Sigmoid colon (tissue), 7 donors: ENCODE data around the gene CHRM1. TPM values are rescaled to one million over a fixed set of nuclear protein-coding genes. Genes with fewer than 3 reads are reported as not detected.

ENCODE experiments used
- DNase-seq: peaks from one replicate; pipeline ENCODE4 v3.0.0-alpha.2; 2019
- H3K27ac ChIP-seq, 4 donors: fragments of 200-600 bp; sonication (generic); one replicate each; pipeline ENCODE4 v1.5.1; 2016 to 2019; ENCODE audit warnings: mild to moderate bottlenecking in 1 of 4
- H3K27me3 ChIP-seq, 3 donors: fragments of 200-600 bp; sonication (generic); one replicate each; pipeline ENCODE4 v1.5.1; 2019; ENCODE audit warnings: mild to moderate bottlenecking in 1 of 3
- H3K36me3 ChIP-seq, 4 donors: fragments of 200-600 bp; sonication (generic); one replicate each; pipeline ENCODE4 v1.5.1; 2016 to 2019
- H3K4me1 ChIP-seq, 4 donors: fragments of 200-600 bp; sonication (generic); one replicate each; pipeline ENCODE4 v1.5.1; 2017 to 2019
- H3K4me3 ChIP-seq, 4 donors: fragments of 200-600 bp; sonication (generic); one replicate each; pipeline ENCODE4 v1.5.1; 2017 to 2019; ENCODE audit warnings: mild to moderate bottlenecking in 2 of 4, moderate library complexity in 1 of 4
- H3K9me3 ChIP-seq, 4 donors: fragments of 200-600 bp in 3 of 4; sonication (generic) in 3 of 4; one replicate each; pipeline versions ENCODE4 v1.5.1 to v1.6.1; 2013 to 2019
- EP300 ChIP-seq, 4 donors: sonication (generic); formaldehyde crosslinking; IDR thresholded peaks; one replicate each; pipeline ENCODE4 v1.6.1; 2017; ENCODE audit warnings: antibody characterized with exemption in 4 of 4
- POLR2A ChIP-seq, 2 donors: fragments of 450-650 bp; IDR thresholded peaks; one replicate each; pipeline ENCODE4 v1.6.1; 2016; ENCODE audit warnings: antibody characterized with exemption in 2 of 2, mild to moderate bottlenecking in 2 of 2, moderate library complexity in 2 of 2
- POLR2AphosphoS5 ChIP-seq, 4 donors: sonication (generic); formaldehyde crosslinking; IDR thresholded peaks; one replicate each; pipeline ENCODE4 v1.6.1; 2017; ENCODE audit warnings: antibody characterized with exemption in 4 of 4
- WGBS, 2 donors: extraction: QIAGEN DNeasy Blood & Tissue Kit; methylation state at CpG; one replicate each; pipeline ENCODE4 v1.1.7; 2013; 5-methylcytosine and 5-hydroxymethylcytosine counted together
- intact Hi-C: fragments of 100-400 bp; cut with DNase I; formaldehyde crosslinking; loops from one replicate; pipeline ENCODE4 v1.15.1; 2023
- polyA plus RNA-seq, 3 donors: library from polyadenylated mRNA; stranded (reverse); fragments of 200-250 nt; gene quantifications; one replicate each; pipeline ENCODE4 v1.2.3, GENCODE V29; 2013
- total RNA-seq, 4 donors: library from RNA; depleted of rRNA; stranded (reverse); fragments of >200 nt; gene quantifications; one replicate each; pipeline ENCODE4 v1.1.0, GENCODE V29; 2016
- TF ChIP-seq, protein P1 (sequence below), 4 experiments: fragments of 450-650 bp in 3 of 4; fragments of 200-600 bp in 1 of 4; IDR thresholded peaks; one replicate each; pipeline ENCODE4 v1.5.1; 2016 to 2019; ENCODE audit warnings: antibody characterized with exemption in 4 of 4, mild to moderate bottlenecking in 3 of 4, moderate library complexity in 2 of 4
- donor health status: healthy with polysubstance abuse.
- donor health status: Bipolar disorder and iron deficiency.
- donor health status: healthy.

CHRM1 gene
- total and polyA plus RNA-seq, 7 donors: 0.16 to 0.60 (median 0.41) TPM; not detected in 2

DNA sequence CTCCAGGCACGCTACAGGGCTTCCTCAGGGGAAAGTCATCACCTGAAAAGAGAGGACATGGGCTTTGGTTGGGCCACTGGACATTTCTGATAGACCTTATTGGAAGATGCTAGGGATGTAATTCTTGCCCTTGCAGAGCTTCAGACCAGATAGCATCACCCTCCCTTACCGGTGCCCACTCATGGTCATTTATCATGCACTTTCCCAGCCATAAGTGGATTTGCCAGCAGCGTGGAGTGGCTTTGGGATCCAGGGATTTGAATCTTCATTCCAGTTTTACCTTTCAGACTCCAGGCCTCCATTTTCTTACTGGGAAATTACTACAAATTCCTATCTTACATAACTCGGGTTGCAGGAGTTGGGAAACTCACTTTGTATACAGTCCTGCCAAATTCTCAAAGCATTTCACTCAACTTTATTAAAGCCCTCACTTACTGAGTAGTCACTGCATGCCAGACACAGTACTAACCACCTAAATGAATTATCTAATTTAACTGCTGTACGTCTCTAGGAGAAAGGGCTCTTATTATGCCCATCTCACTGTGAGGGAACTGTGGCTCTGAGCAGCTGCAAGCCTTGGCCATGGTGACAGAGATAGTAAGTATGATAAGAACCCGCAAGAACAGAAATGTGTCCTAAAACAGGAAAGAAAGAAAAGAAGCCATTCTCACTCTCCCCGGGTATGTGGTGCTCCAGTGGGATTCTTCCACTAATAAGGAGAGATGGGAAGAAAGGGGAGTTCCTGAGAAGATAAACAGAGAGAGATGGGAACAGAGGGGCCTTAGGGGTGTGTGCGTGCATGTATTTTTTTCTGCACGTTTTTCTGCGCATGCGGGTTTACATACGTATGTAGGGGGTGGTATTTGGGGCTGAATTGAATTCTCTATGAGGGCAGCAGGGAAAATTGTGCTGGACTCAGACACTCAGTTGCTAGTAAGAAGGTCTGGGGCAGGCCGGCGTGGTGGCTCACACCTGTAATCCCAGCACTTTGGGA lies 9.7 kb downstream of the CHRM1 start:
- 85 to 93% methylated on average over 14 of the region's 14 CpGs for WGBS, 2 donors
- Histone ChIP-seq H3K27me3 (no peaks in the 10 kb centered on the region), H3K4me1 (peaks cover 0 to 11% (median 4%) of the 10 kb centered on the region in 4 donors), H3K4me3 (no peak overlapping the region), H3K27ac (no peak overlapping the region), H3K36me3 (no peaks in the 10 kb centered on the region), H3K9me3 (no peaks in the 10 kb centered on the region)
- TF ChIP-seq POLR2A (IDR thresholded peaks at IDR 0.05) (no peak), EP300 (IDR thresholded peaks at IDR 0.05) (no peak), POLR2AphosphoS5 (IDR thresholded peaks at IDR 0.05) (no peak)
- TF ChIP-seq, protein P1, sequence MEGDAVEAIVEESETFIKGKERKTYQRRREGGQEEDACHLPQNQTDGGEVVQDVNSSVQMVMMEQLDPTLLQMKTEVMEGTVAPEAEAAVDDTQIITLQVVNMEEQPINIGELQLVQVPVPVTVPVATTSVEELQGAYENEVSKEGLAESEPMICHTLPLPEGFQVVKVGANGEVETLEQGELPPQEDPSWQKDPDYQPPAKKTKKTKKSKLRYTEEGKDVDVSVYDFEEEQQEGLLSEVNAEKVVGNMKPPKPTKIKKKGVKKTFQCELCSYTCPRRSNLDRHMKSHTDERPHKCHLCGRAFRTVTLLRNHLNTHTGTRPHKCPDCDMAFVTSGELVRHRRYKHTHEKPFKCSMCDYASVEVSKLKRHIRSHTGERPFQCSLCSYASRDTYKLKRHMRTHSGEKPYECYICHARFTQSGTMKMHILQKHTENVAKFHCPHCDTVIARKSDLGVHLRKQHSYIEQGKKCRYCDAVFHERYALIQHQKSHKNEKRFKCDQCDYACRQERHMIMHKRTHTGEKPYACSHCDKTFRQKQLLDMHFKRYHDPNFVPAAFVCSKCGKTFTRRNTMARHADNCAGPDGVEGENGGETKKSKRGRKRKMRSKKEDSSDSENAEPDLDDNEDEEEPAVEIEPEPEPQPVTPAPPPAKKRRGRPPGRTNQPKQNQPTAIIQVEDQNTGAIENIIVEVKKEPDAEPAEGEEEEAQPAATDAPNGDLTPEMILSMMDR (IDR thresholded peaks at IDR 0.05): no peak
- intact Hi-C loops: no loop called here
- DNase-seq: no peak

DNA sequence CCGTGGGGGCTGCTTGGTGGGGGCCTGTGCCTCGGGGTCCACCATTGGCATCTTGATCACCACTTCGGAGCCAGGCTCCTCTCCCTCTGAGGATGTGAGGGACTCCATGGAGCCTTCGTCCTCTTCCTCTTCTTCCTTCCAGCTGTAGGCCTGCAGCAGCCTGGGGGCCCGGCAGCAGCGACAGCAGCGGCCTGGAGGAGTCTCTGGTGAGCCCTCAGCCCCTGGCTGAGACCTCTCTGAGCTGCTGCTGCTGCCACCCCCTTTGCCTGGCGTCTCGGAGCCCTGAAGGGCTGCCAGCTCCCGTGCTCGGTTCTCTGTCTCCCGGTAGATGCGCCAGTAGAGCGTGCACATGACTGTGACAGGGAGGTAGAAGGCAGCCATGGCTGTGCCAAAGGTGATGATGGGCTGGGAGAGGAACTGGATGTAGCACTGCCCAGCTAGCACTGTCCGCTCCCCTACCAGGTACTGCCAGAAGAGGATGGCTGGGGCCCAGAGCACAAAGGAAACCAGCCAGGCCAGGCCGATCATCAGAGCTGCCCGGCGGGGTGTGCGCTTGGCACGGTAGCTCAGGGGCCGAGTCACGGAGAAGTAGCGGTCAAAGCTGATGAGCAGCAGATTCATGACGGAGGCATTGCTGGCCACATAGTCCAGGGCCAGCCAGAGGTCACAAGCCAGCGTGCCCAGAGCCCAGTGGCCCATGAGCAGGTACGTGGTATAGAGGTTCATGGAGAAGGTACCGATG lies 10.9 kb downstream of the CHRM1 start:
- WGBS, 2 donors: 95 to 96% methylated on average over 27 of the region's 27 CpGs
- Histone ChIP-seq H3K4me1 (peaks cover 0 to 11% (median 4%) of the 10 kb centered on the region in 4 donors), H3K27ac (no peak overlapping the region), H3K27me3 (no peaks in the 10 kb centered on the region), H3K36me3 (no peaks in the 10 kb centered on the region), H3K4me3 (no peak overlapping the region), H3K9me3 (no peaks in the 10 kb centered on the region)
- intact Hi-C loops: no loop called here
- no peak for TF ChIP-seq EP300 (IDR thresholded peaks at IDR 0.05)
- no peak for TF ChIP-seq POLR2AphosphoS5 (IDR thresholded peaks at IDR 0.05)
- TF ChIP-seq, protein P1 (IDR thresholded peaks at IDR 0.05): no peak
- no peak for TF ChIP-seq POLR2A (IDR thresholded peaks at IDR 0.05)
- DNase-seq: no peak

DNA sequence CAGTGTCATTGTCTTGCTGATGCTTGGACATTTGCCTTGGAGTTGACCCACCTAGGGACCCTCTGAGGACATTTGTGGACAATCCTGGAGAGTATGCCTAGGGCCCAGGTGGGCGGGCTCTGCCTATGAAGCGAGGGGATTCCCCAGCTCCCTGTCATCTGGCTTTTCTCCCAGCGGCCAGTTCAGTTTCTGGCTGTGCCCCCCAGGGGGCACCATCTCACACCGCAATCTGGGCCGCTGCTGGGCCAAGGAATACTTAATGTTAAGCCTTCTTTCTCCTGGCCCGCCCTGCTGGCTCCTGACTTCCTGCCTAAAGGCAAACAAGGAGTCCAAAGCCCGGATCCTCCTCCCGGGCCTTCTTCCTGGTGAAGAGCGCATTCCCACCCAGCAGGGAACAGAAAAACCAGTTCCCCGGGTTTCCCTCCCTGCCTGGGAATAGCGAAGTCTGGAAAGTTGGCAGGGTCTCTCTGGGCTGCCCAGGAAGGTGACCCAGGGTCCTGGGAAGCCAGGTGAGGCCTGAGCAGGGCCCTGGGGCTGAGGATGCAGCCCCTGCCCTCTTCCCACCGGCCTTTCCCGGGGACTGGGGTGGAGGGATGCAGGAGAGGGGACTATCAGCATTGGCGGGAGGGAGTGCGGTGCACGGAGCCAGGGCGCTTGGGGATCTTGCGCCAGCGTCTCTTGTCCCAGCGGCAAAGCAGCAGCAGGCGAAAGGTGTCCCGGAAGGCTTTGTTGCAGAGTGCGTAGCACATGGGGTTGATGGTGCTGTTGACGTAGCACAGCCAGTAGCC lies 11.9 kb downstream of the CHRM1 start:
- 54 to 59% methylated on average over 24 of the region's 24 CpGs for WGBS, 2 donors
- peak; percentile 72 for DNase-seq
- no peak overlapping the region for H3K27ac ChIP-seq

DNA sequence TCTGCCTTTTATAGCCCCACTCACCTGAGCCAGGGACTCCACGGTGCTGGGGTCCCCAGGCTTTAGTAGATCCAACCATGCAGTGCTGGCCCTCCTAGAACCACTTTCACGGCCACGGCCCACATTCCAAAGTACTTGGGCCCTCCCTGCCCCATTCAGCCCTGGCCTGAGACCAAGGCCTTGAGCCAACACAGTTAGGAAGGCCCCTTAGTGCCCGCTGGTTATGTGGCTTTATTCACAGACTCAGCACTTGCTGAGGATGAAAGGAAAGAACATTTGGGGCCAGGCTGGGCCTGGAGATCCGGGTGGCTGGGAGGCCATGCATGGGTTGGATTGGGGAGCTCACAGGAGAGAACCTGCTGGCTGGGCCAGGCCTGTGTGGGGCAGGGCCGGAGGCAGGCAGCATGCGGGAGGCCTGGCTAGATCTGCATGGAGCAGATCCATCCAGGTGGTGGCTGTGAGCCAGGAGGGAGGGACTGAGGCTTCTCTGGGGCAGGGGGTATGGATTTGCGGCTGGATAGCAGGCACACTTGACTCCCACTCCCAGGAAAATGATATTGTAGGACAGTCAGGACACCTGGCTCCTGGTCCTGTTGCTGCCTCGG lies 12.6 kb downstream of the CHRM1 start:
- peaks cover 0 to 11% (median 4%) of the 10 kb centered on the region in 4 donors for H3K4me1 ChIP-seq
- 46 to 73% methylated on average over 9 of the region's 9 CpGs for WGBS, 2 donors
- H3K4me3 ChIP-seq: no peak overlapping the region
- DNase-seq: no peak
- no peaks in the 10 kb centered on the region for H3K36me3 ChIP-seq
- intact Hi-C loops: no loop called here
- H3K27me3 ChIP-seq: no peaks in the 10 kb centered on the region
- H3K27ac ChIP-seq: no peak overlapping the region
- H3K9me3 ChIP-seq: no peaks in the 10 kb centered on the region
- no peak for TF ChIP-seq POLR2AphosphoS5 (IDR thresholded peaks at IDR 0.05)
- no peak for TF ChIP-seq POLR2A (IDR thresholded peaks at IDR 0.05)
- TF ChIP-seq, protein P1 (IDR thresholded peaks at IDR 0.05): no peak
- TF ChIP-seq EP300 (IDR thresholded peaks at IDR 0.05): no peak

More for the DNA sequence above, 11.9 kb downstream of the CHRM1 start:
- Histone ChIP-seq H3K9me3 (no peaks in the 10 kb centered on the region), H3K4me3 (no peak overlapping the region), H3K27me3 (no peaks in the 10 kb centered on the region), H3K4me1 (peaks cover 0 to 11% (median 4%) of the 10 kb centered on the region in 4 donors), H3K36me3 (no peaks in the 10 kb centered on the region)
- no peak for TF ChIP-seq POLR2AphosphoS5 (IDR thresholded peaks at IDR 0.05)
- TF ChIP-seq, protein P1 (IDR thresholded peaks at IDR 0.05): peak in 2 of 4 experiments; percentile 11 to 28
- intact Hi-C loops: no loop called here
